Karpas-422 (cell line): ENCODE data around the gene TRHDE. TPM values are rescaled to one million over a fixed set of nuclear protein-coding genes. Genes with fewer than 3 reads are reported as not detected.

ENCODE experiments used
- DNase-seq: peaks from one replicate; pipeline ENCODE4 v3.0.0-alpha.2; 2015
- H2AFZ ChIP-seq: fragments of 200-600 bp; sonication (generic); 2 replicates; pipeline ENCODE4 v1.6.1; 2014; ENCODE audit warnings: antibody characterized with exemption, low read length, mixed read lengths
- H3K27ac ChIP-seq: fragments of 200-600 bp; sonication (generic); 2 replicates; pipeline ENCODE4 v1.5.1; 2014; ENCODE audit warnings: mild to moderate bottlenecking, low read length, moderate library complexity
- H3K27me3 ChIP-seq: fragments of 200-600 bp; sonication (generic); 2 replicates; pipeline ENCODE4 v1.6.1; 2014; ENCODE audit warnings: low read length, mixed read lengths
- H3K36me3 ChIP-seq: fragments of 200-600 bp; sonication (generic); 2 replicates; pipeline ENCODE4 v1.6.1; 2014; ENCODE audit warnings: low read length, mixed read lengths; ENCODE audit not compliant: insufficient read depth
- H3K4me1 ChIP-seq: fragments of 200-600 bp; sonication (generic); 2 replicates; pipeline ENCODE4 v1.6.1; 2014; ENCODE audit warnings: mild to moderate bottlenecking, low read length, mixed read lengths
- H3K4me2 ChIP-seq: fragments of 200-600 bp; sonication (generic); 2 replicates; pipeline ENCODE4 v1.6.1; 2014; ENCODE audit warnings: low read length, low read depth, mild to moderate bottlenecking; ENCODE audit not compliant: poor library complexity, severe bottlenecking
- H3K4me3 ChIP-seq: fragments of 200-600 bp; sonication (generic); 2 replicates; pipeline ENCODE4 v1.5.1; 2014; ENCODE audit warnings: mild to moderate bottlenecking, antibody characterized with exemption, low read length, mixed read lengths
- H3K79me2 ChIP-seq: fragments of 200-600 bp; sonication (generic); 2 replicates; pipeline ENCODE4 v1.6.1; 2014; ENCODE audit warnings: mild to moderate bottlenecking, low read length, mixed read lengths
- H3K9ac ChIP-seq: fragments of 200-600 bp; sonication (generic); 2 replicates; pipeline ENCODE4 v1.6.0; 2014; ENCODE audit warnings: low read length
- H3K9me2 ChIP-seq: fragments of 200-600 bp; sonication (generic), shearing (Covaris generic); replicated peaks from 2 replicates; pipeline ENCODE4 v1.6.0; 2014; ENCODE audit warnings: mild to moderate bottlenecking, low read length, moderate library complexity; ENCODE audit not compliant: insufficient read depth
- H3K9me3 ChIP-seq: fragments of 300-700, 200-600 bp; sonication (generic); 2 replicates; pipeline ENCODE4 v1.6.1; 2014; ENCODE audit warnings: low read length, mixed read lengths
- H4K20me1 ChIP-seq: fragments of 200-600 bp; sonication (generic); 2 replicates; pipeline ENCODE4 v1.6.1; 2014; ENCODE audit warnings: mild to moderate bottlenecking, antibody characterized with exemption, low read length, low read depth; ENCODE audit not compliant: insufficient read depth
- total RNA-seq: library from RNA; depleted of rRNA; stranded (reverse); fragments of >200 nt; shearing (Covaris generic); gene quantifications from 2 replicates; pipeline ENCODE4 v1.2.3, GENCODE V29; 2014; ENCODE audit warnings: low replicate concordance

TRHDE gene
- total RNA-seq, 1 experiment from 2014 or later: not detected

- Histone ChIP-seq H4K20me1 (no peaks in the 10 kb centered on the region), H3K36me3 (no peaks in the 10 kb centered on the region), H3K4me1 (no peaks in the 10 kb centered on the region), H3K4me2 (no peak overlapping the region), H3K9me3 (peaks cover 3% of the 10 kb centered on the region; the same call in 1 of the 2 replicates), H3K79me2 (no peaks in the 10 kb centered on the region), H2AFZ (no peak overlapping the region), H3K4me3 (no peak overlapping the region), H3K9me2 (no peaks in the 10 kb centered on the region), H3K27ac (no peak overlapping the region), H3K27me3 (no peaks in the 10 kb centered on the region), H3K9ac (no peak overlapping the region)
- DNase-seq: no peak
Observed at GRCh38 chr12:72547573-72547972, 275.4 kb downstream of the TRHDE start.

DNA sequence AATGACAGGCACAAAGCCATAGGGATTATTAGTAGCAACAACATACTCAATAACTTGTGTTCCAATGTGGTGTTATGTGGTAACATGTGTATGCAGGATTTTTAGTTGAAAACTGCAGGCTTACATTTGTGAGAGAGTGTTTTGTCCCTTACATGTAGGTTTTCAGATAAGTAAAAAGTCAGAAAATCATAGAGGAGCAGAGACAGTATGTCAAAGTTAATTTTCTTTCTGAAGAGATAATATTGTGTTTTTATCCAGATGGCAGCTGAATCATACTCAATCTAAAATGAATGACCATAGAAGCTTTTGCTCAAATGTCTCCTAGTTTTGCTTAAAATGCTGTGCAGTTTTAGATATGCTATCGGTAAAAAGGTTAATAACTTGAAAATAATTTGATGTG is 277.0 kb downstream of the TRHDE start:
- no peaks in the 10 kb centered on the region for H3K79me2 ChIP-seq
- no peak overlapping the region for H3K4me2 ChIP-seq
- no peaks in the 10 kb centered on the region for H3K4me1 ChIP-seq
- no peaks in the 10 kb centered on the region for H3K27me3 ChIP-seq
- no peaks in the 10 kb centered on the region for H4K20me1 ChIP-seq
- H3K9me3 ChIP-seq: peaks cover 3% of the 10 kb centered on the region; the same call in 1 of the 2 replicates
- H2AFZ ChIP-seq: no peak overlapping the region
- H3K27ac ChIP-seq: no peak overlapping the region
- H3K36me3 ChIP-seq: no peaks in the 10 kb centered on the region
- DNase-seq: no peak
- H3K9ac ChIP-seq: no peak overlapping the region
- no peaks in the 10 kb centered on the region for H3K9me2 ChIP-seq
- no peak overlapping the region for H3K4me3 ChIP-seq

DNA sequence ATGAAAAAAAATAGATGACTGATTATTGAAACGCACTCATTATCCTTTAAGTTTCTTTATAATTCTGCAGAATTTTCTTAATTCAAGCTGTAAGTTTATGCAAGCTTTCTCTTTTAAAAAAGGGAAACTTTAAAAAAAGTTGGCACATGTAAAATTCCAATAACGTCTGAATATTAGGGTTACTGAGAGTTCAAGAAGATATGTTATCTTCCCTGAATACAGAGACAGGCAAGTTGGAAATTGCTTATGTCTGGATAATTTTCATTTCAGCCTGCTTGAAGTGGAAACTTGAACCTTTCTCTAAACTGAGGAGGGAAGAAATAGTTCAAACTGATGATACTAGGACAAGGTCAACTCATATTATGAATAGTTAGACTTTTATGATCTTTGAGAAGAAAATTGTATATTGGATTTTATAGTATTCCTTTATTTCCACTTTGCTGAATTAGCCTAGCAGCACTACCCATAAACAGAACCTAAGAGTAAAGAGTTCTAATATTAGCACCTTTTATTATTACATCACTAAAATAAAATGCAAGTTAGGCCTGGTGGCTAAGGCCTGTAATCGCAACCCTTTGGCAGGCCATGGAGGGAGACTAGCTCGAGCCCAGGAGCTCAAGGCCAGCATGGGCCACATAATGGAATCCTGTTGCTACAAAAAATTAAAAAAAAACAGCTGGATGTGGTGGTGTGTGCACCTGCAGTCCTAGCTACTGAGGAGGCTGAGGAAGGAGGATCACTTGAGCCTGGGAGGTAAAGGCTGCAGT is 288.0 kb downstream of the TRHDE start:
- no peak overlapping the region for H3K4me3 ChIP-seq
- no peaks in the 10 kb centered on the region for H3K9me3 ChIP-seq
- H3K9me2 ChIP-seq: no peaks in the 10 kb centered on the region
- H3K79me2 ChIP-seq: no peaks in the 10 kb centered on the region
- H3K27me3 ChIP-seq: no peaks in the 10 kb centered on the region
- H3K9ac ChIP-seq: no peak overlapping the region
- H3K4me2 ChIP-seq: no peak overlapping the region
- no peaks in the 10 kb centered on the region for H4K20me1 ChIP-seq
- no peaks in the 10 kb centered on the region for H3K36me3 ChIP-seq
- no peak for DNase-seq
- H2AFZ ChIP-seq: no peak overlapping the region
- no peaks in the 10 kb centered on the region for H3K4me1 ChIP-seq
- no peak overlapping the region for H3K27ac ChIP-seq

DNA sequence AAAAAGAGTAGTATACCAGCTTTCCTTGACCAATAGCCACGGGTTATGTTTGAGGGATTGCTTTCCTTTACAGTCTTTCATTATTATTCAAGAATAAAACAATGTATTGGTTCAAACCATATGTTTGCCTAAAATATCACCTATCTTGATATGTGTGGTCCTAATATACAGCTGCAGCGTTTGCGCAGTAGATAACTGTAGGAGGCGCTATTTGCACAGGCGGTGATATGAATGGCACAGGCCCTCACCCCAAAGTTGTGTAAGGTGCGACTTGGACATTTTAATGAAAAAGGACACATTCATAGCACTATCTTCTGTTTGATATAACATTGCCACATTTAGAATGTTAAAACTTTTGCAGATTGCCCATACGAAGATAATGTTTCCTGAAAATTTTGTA is 298.4 kb downstream of the TRHDE start:
- H3K4me3 ChIP-seq: no peak overlapping the region
- no peak overlapping the region for H2AFZ ChIP-seq
- no peak overlapping the region for H3K27ac ChIP-seq
- peak; percentile 48 for DNase-seq
- H3K27me3 ChIP-seq: no peaks in the 10 kb centered on the region
- no peaks in the 10 kb centered on the region for H3K79me2 ChIP-seq
- no peaks in the 10 kb centered on the region for H3K36me3 ChIP-seq
- no peak overlapping the region for H3K9ac ChIP-seq
- no peak overlapping the region for H3K4me2 ChIP-seq
- H3K9me2 ChIP-seq: no peaks in the 10 kb centered on the region; the same call in 1 of the 2 replicates
- no peaks in the 10 kb centered on the region for H3K4me1 ChIP-seq
- H4K20me1 ChIP-seq: no peaks in the 10 kb centered on the region
- H3K9me3 ChIP-seq: no peaks in the 10 kb centered on the region

DNA sequence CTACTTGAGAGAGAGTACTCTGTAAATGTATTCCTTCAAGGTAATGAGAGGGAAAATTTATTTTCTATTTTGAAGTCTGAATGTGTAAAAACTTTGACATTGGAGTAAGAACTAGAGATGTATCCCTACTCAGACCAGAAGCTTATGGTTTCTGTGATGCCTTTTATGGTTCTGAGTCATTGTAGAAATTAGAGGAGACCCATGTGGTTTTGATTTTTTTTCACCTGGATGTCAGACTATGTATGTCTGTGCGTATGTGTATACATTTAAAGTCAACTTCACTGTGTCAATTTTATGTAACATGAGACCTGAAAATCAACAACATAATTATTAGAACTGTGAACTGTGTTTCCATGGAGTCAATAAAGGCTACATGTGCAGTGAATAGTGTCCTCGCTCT is 302.0 kb downstream of the TRHDE start:
- Histone ChIP-seq H3K9me2 (no peaks in the 10 kb centered on the region), H3K4me1 (no peaks in the 10 kb centered on the region), H3K79me2 (no peaks in the 10 kb centered on the region), H3K4me2 (no peak overlapping the region), H2AFZ (no peak overlapping the region), H3K27me3 (no peaks in the 10 kb centered on the region), H3K4me3 (no peak overlapping the region), H3K9ac (no peak overlapping the region), H3K27ac (no peak overlapping the region), H4K20me1 (no peaks in the 10 kb centered on the region), H3K36me3 (no peaks in the 10 kb centered on the region), H3K9me3 (no peaks in the 10 kb centered on the region)
- DNase-seq: no peak

- no peak overlapping the region for H3K9ac ChIP-seq
- H3K4me3 ChIP-seq: no peak overlapping the region
- no peaks in the 10 kb centered on the region for H3K79me2 ChIP-seq
- no peak overlapping the region for H3K4me2 ChIP-seq
- no peak for DNase-seq
- H3K9me3 ChIP-seq: no peaks in the 10 kb centered on the region; the same call in 1 of the 2 replicates
- no peaks in the 10 kb centered on the region for H3K36me3 ChIP-seq
- H4K20me1 ChIP-seq: no peaks in the 10 kb centered on the region
- no peak overlapping the region for H3K27ac ChIP-seq
- H3K27me3 ChIP-seq: no peaks in the 10 kb centered on the region
- H2AFZ ChIP-seq: no peak overlapping the region
- no peaks in the 10 kb centered on the region for H3K9me2 ChIP-seq
- H3K4me1 ChIP-seq: no peaks in the 10 kb centered on the region
Observed at GRCh38 chr12:72578327-72578726, 306.2 kb downstream of the TRHDE start.

DNA sequence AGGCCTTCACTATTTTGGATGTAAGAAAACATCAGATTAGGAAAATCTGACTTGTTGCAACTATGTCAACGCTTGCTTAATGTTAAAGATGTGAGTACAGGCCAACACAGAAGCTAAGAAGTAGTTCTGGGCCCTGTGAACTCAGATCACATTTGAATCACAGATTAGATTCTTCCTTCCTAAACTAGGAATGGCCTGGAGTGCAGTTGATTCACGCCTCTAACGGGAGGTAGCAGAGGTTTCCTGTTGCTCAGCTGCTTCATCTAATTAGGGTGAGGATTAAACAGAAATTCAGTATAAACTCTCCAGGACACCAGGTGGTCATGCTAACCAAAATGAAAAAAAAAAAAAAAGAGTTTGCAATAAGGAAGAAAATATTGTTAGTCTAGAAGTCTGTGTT is 314.3 kb downstream of the TRHDE start:
- H3K27ac ChIP-seq: no peak overlapping the region
- no peak overlapping the region for H2AFZ ChIP-seq
- no peak for DNase-seq
- H3K9ac ChIP-seq: no peak overlapping the region
- no peaks in the 10 kb centered on the region for H4K20me1 ChIP-seq
- no peaks in the 10 kb centered on the region; the same call in 1 of the 2 replicates for H3K9me3 ChIP-seq
- no peaks in the 10 kb centered on the region for H3K79me2 ChIP-seq
- H3K4me3 ChIP-seq: no peak overlapping the region
- no peak overlapping the region for H3K4me2 ChIP-seq
- H3K36me3 ChIP-seq: no peaks in the 10 kb centered on the region
- no peaks in the 10 kb centered on the region for H3K27me3 ChIP-seq
- no peaks in the 10 kb centered on the region for H3K9me2 ChIP-seq
- H3K4me1 ChIP-seq: no peaks in the 10 kb centered on the region

DNA sequence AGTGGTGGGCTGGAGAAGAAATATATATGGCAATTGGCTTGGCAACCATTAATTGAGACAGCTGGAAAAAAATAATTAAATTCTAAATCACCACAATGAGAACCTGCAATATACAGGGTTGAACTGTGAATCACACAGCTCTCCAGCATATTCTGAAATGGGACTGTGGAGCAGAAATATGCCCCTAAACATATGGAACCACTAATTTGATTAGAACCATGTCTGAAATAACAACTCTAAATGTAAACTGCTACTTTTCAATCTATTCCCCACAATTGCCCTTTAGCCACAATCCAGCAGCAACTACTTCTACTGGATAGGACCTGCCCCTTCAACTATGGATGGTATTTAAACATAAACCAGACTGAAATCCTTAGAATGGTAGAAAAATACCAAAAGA is 330.4 kb downstream of the TRHDE start:
- H2AFZ ChIP-seq: no peak overlapping the region
- H3K4me2 ChIP-seq: no peak overlapping the region
- H3K9me2 ChIP-seq: no peaks in the 10 kb centered on the region
- no peak overlapping the region for H3K27ac ChIP-seq
- H3K4me1 ChIP-seq: no peaks in the 10 kb centered on the region
- peaks cover 4% of the 10 kb centered on the region for H3K9me3 ChIP-seq
- H3K27me3 ChIP-seq: no peaks in the 10 kb centered on the region
- H3K79me2 ChIP-seq: no peaks in the 10 kb centered on the region
- H3K9ac ChIP-seq: no peak overlapping the region
- H3K36me3 ChIP-seq: no peaks in the 10 kb centered on the region
- H4K20me1 ChIP-seq: no peaks in the 10 kb centered on the region
- DNase-seq: no peak
- H3K4me3 ChIP-seq: no peak overlapping the region
